H1 (cell line): ENCODE data around the gene SEC24B. TPM values are rescaled to one million over a fixed set of nuclear protein-coding genes. Genes with fewer than 3 reads are reported as not detected.

Experiments
- CTCF ChIA-PET: fragments of 300-600 bp; sonication (Branson Sonifier 250); formaldehyde crosslinking; loops from one replicate; lab custom pipeline; 2021; ENCODE audit not compliant: partially characterized antibody; lab: Charles Lee
- POLR2A ChIA-PET: fragments of 300-600 bp; sonication (Branson Sonifier 250); formaldehyde crosslinking; loops from one replicate; lab custom pipeline; 2021; ENCODE audit warnings: inconsistent platforms; ENCODE audit not compliant: partially characterized antibody; lab: Charles Lee
- DNase-seq, 2 experiments: peaks; one replicate each; pipeline versions ENCODE4 v3.0.0 to v3.0.0-alpha.2; 2010 to 2022; ENCODE audit warnings: low spot score in 2 of 2, low read depth in 1 of 2, mixed read lengths in 1 of 2
- FAIRE-seq: peaks from 2 replicates; lab custom pipeline; 2011; peaks lifted over from hg19 to GRCh38; lab: Jason Lieb, UNC
- H2AFZ ChIP-seq: 2 replicates; pipeline ENCODE4 v1.8.1; 2012; ENCODE audit warnings: low read length, inconsistent platforms
- H2AK5ac ChIP-seq: 2 replicates; pipeline ENCODE4 v1.6.1; 2013; ENCODE audit warnings: low read depth, low read length
- H2BK120ac ChIP-seq: replicated peaks from 2 replicates; pipeline ENCODE3; 2013; ENCODE audit warnings: low read depth, low read length, inconsistent platforms
- H2BK12ac ChIP-seq: 2 replicates; pipeline ENCODE4 v1.6.1; 2013; ENCODE audit warnings: low read depth, low read length
- H2BK15ac ChIP-seq: 2 replicates; pipeline ENCODE4 v1.6.1; 2013; ENCODE audit warnings: low read length
- H2BK20ac ChIP-seq: 2 replicates; pipeline ENCODE4 v1.6.1; 2013; ENCODE audit warnings: low read length
- H2BK5ac ChIP-seq: 2 replicates; pipeline ENCODE4 v1.6.1; 2013; ENCODE audit warnings: low read depth, low read length
- H3K14ac ChIP-seq: 2 replicates; pipeline ENCODE4 v1.6.1; 2013; ENCODE audit warnings: inconsistent platforms; ENCODE audit not compliant: insufficient read length
- H3K18ac ChIP-seq: 2 replicates; pipeline ENCODE4 v1.6.1; 2013; ENCODE audit warnings: low read length; ENCODE audit errors: extremely low read depth
- H3K23ac ChIP-seq: 2 replicates; pipeline ENCODE4 v1.6.1; 2013; ENCODE audit warnings: inconsistent platforms; ENCODE audit not compliant: insufficient read length
- H3K23me2 ChIP-seq: 2 replicates; pipeline ENCODE4 v1.6.1; 2013; ENCODE audit warnings: low read depth, low read length
- H3K27ac ChIP-seq: 2 replicates; pipeline ENCODE4 v1.6.1; 2011; ENCODE audit warnings: low read depth, low read length, inconsistent platforms
- H3K27me3 ChIP-seq, 4 experiments: replicated peaks in 1 of 4; 1 replicate in 1 of 4; 2 replicates in 3 of 4; pipeline versions ENCODE4 v1.6.1 to v1.8.1; 2011 to 2013; ENCODE audit warnings: low read length in 3 of 4, mild to moderate bottlenecking in 3 of 4, inconsistent platforms in 2 of 4, mixed read lengths in 2 of 4, moderate library complexity in 1 of 4; ENCODE audit not compliant: control insufficient read depth in 3 of 4, insufficient read depth in 3 of 4; ENCODE audit errors: extremely low read depth in 1 of 4
- H3K36me3 ChIP-seq, 4 experiments: 2 replicates each; pipeline versions ENCODE4 v1.6.1 to v1.8.1; 2011 to 2013; ENCODE audit warnings: mild to moderate bottlenecking in 4 of 4, low read length in 3 of 4, moderate library complexity in 2 of 4, control low read depth in 1 of 4, inconsistent platforms in 1 of 4; ENCODE audit not compliant: insufficient read depth in 4 of 4, control insufficient read depth in 2 of 4
- H3K4ac ChIP-seq: replicated peaks from 2 replicates; pipeline ENCODE3; 2013; ENCODE audit warnings: low read length, low read depth, mixed read lengths, inconsistent platforms; ENCODE audit not compliant: insufficient read length
- H3K4me1 ChIP-seq, 4 experiments: replicated peaks in 1 of 4; 1 replicate in 1 of 4; 2 replicates in 3 of 4; pipeline versions ENCODE4 v1.6.1 to v1.8.1; 2011 to 2013; ENCODE audit warnings: low read length in 3 of 4, inconsistent platforms in 2 of 4, mixed read lengths in 1 of 4; ENCODE audit not compliant: insufficient read depth in 4 of 4, control insufficient read depth in 3 of 4
- H3K4me2 ChIP-seq, 2 experiments: 2 replicates each; pipeline versions ENCODE4 v1.6.1 to v1.8.1; 2011 to 2013; ENCODE audit warnings: low read depth in 2 of 2, low read length in 2 of 2, control low read depth in 1 of 2, inconsistent platforms in 1 of 2, mild to moderate bottlenecking in 1 of 2; ENCODE audit not compliant: insufficient read depth in 1 of 2
- H3K4me3 ChIP-seq, 4 experiments: fragments of 200-600, 300-600 bp in 1 of 4; sonication (generic), shearing (Covaris generic), sonication (Bioruptor Twin) in 1 of 4; 2 replicates each; pipeline versions ENCODE4 v1.5.1 to v1.8.1; 2011 to 2016; ENCODE audit warnings: low read length in 4 of 4, low read depth in 3 of 4, control low read depth in 2 of 4, inconsistent platforms in 2 of 4, mild to moderate bottlenecking in 2 of 4, mixed read lengths in 1 of 4, moderate library complexity in 1 of 4; ENCODE audit not compliant: insufficient read depth in 2 of 4; ENCODE audit errors: extremely low read depth in 1 of 4
- H3K56ac ChIP-seq: replicated peaks from 2 replicates; pipeline ENCODE3; 2013; ENCODE audit warnings: low read depth, mild to moderate bottlenecking, mixed read lengths, low read length, inconsistent platforms; ENCODE audit not compliant: insufficient read length
- H3K79me1 ChIP-seq: 2 replicates; pipeline ENCODE4 v1.6.1; 2013; ENCODE audit warnings: low read depth, low read length, control low read depth
- H3K79me2 ChIP-seq, 2 experiments: 2 replicates each; pipeline versions ENCODE4 v1.6.1 to v1.8.1; 2012 to 2013; ENCODE audit warnings: low read length in 2 of 2, mild to moderate bottlenecking in 2 of 2, inconsistent platforms in 1 of 2; ENCODE audit not compliant: insufficient read depth in 2 of 2, control insufficient read depth in 1 of 2
- H3K9ac ChIP-seq, 4 experiments: replicated peaks in 1 of 4; 1 replicate in 1 of 4; 2 replicates in 3 of 4; pipeline versions ENCODE4 v1.6.1 to v1.8.1; 2011 to 2013; ENCODE audit warnings: low read depth in 3 of 4, low read length in 3 of 4, control low read depth in 2 of 4, mild to moderate bottlenecking in 2 of 4, moderate library complexity in 2 of 4, inconsistent platforms in 1 of 4; ENCODE audit errors: extremely low read depth in 1 of 4
- H3K9me3 ChIP-seq, 2 experiments: 2 replicates each; pipeline versions ENCODE4 v1.6.1 to v1.8.1; 2012 to 2013; ENCODE audit warnings: mild to moderate bottlenecking in 2 of 2, moderate library complexity in 2 of 2, control low read depth in 1 of 2, inconsistent platforms in 1 of 2, low read depth in 1 of 2, low read length in 1 of 2, mixed read lengths in 1 of 2; ENCODE audit not compliant: insufficient read depth in 2 of 2
- H4K20me1 ChIP-seq, 2 experiments: replicated peaks in 1 of 2; 2 replicates each; pipeline versions ENCODE3 to v1.8.1; 2011 to 2013; ENCODE audit warnings: inconsistent platforms in 2 of 2, low read length in 2 of 2, mild to moderate bottlenecking in 1 of 2; ENCODE audit not compliant: insufficient read depth in 2 of 2, control insufficient read depth in 1 of 2
- H4K5ac ChIP-seq: 2 replicates; pipeline ENCODE4 v1.6.1; 2013; ENCODE audit warnings: low read length, low read depth, mixed read lengths, inconsistent platforms; ENCODE audit not compliant: insufficient read length
- H4K8ac ChIP-seq: 2 replicates; pipeline ENCODE4 v1.8.0; 2013; ENCODE audit warnings: mild to moderate bottlenecking, moderate library complexity, low read length, inconsistent platforms; ENCODE audit not compliant: insufficient read depth; ENCODE audit errors: extremely low read depth
- H4K91ac ChIP-seq: replicated peaks from 2 replicates; pipeline ENCODE3; 2013; ENCODE audit warnings: low read length, mixed read lengths, inconsistent platforms; ENCODE audit not compliant: insufficient read length
- CBX5 ChIP-seq: fragments of 300-800, 300-1000 bp; sonication (generic); IDR thresholded peaks from 2 replicates; pipeline ENCODE4 v1.7.1; 2016; ENCODE audit warnings: antibody characterized with exemption, low read length, low read depth
- HDAC2 ChIP-seq, 2 experiments: fragments of 300-600 bp in 1 of 2; sonication (generic) in 1 of 2; IDR thresholded peaks; 2 replicates each; pipeline ENCODE4 v1.6.1; 2011 to 2012; ENCODE audit warnings: low read depth in 2 of 2, low read length in 2 of 2, mild to moderate bottlenecking in 2 of 2, moderate library complexity in 2 of 2, borderline replicate concordance in 1 of 2, inconsistent platforms in 1 of 2
- POLR2A ChIP-seq, 2 experiments: IDR thresholded peaks; 1 replicate in 1 of 2; 2 replicates in 1 of 2; pipeline ENCODE4 v1.6.1; 2011; ENCODE audit warnings: low read depth in 2 of 2, low read length in 2 of 2, mild to moderate bottlenecking in 2 of 2; ENCODE audit errors: control extremely low read depth in 1 of 2
- POLR2AphosphoS5 ChIP-seq: IDR thresholded peaks from 2 replicates; pipeline ENCODE4 v1.6.1; 2011; ENCODE audit warnings: low read depth, low read length
- SIX5 ChIP-seq: IDR thresholded peaks from 2 replicates; pipeline ENCODE4 v1.6.1; 2011; ENCODE audit warnings: mild to moderate bottlenecking, low read depth, low read length
- SP2 ChIP-seq: IDR thresholded peaks from 2 replicates; pipeline ENCODE4 v1.6.1; 2012; ENCODE audit warnings: mild to moderate bottlenecking, low read length, inconsistent platforms
- SRF ChIP-seq: IDR thresholded peaks from 2 replicates; pipeline ENCODE4 v1.6.1; 2011; ENCODE audit warnings: mild to moderate bottlenecking, low read depth, low read length, moderate library complexity
- TEAD4 ChIP-seq: IDR thresholded peaks from 2 replicates; pipeline ENCODE4 v1.6.1; 2012; ENCODE audit warnings: low read depth, low read length, inconsistent platforms, mixed read lengths
- WGBS, 2 experiments: shearing (Covaris generic) in 1 of 2; methylation state at CpG; one replicate each; pipeline versions ENCODE4 v1.1.6 to v1.1.7; 2013 to 2015; ENCODE audit warnings: low lambda C conversion rate in 2 of 2, mixed read lengths in 2 of 2, inconsistent platforms in 1 of 2, low coverage in 1 of 2, missing lambda C conversion rate in 1 of 2; ENCODE audit not compliant: insufficient replicate concordance in 2 of 2, insufficient coverage in 1 of 2, insufficient read length in 1 of 2; ENCODE audit errors: extremely low coverage in 1 of 2, missing lambda C conversion rate in 1 of 2; 5-methylcytosine and 5-hydroxymethylcytosine counted together
- polyA plus RNA-seq, 7 experiments: library from polyadenylated mRNA; depleted of rRNA in 3 of 7; stranded (reverse) in 5 of 7; unstranded in 2 of 7; fragments of >200 nt in 5 of 7; fragments of 200-250 nt in 2 of 7; gene quantifications; 1 replicate in 5 of 7; 2 replicates in 1 of 7; 4 replicates in 1 of 7; pipeline versions ENCODE4 v1.2.1 to v1.2.3, GENCODE V29; 2011 to 2013; ENCODE audit warnings: missing spikeins in 2 of 7, mixed read lengths in 2 of 7
- total RNA-seq: library from RNA; stranded (reverse); fragmentation: NEBNext Ultra II Directional; extraction: Animal tissue kit (Norgen Biotek cat#: 25700); gene quantifications from 2 replicates; pipeline ENCODE4 v1.2.1, GENCODE V29; 2021
- TF ChIP-seq, protein P1 (sequence below), 3 experiments: IDR thresholded peaks; 1 replicate in 2 of 3; 2 replicates in 1 of 3; pipeline versions ENCODE4 v1.5.1 to v1.6.1; 2011; ENCODE audit warnings: low read length in 3 of 3, mild to moderate bottlenecking in 3 of 3, inconsistent platforms in 2 of 3, low read depth in 1 of 3, moderate library complexity in 1 of 3; ENCODE audit not compliant: insufficient read depth in 1 of 3; ENCODE audit errors: control extremely low read depth in 1 of 3

SEC24B gene
- total and polyA plus RNA-seq, 2 of the 8 experiments (the other 6 are each of a cell fraction or from before 2014, with no cell fraction given) = 25.6 to 30.9 TPM

- H4K91ac ChIP-seq = no peak overlapping the region
- WGBS, 2 experiments = 90% methylated on average over 17 of the region's 19 CpGs; no CpG with 5 or more reads in 1 of the 2 experiments
- POLR2A ChIA-PET = interaction anchor here (3.3 kb wide), 1 partner anchor 9 kb away, joined by 9 read pairs; the partner anchor contains the start of gene SEC24B
- no peak for TF ChIP-seq POLR2A (IDR thresholded peaks at IDR 0.05; ENCODE audit: control extremely low read depth in 1 of 2, low read depth in 2 of 2, low read length in 2 of 2)
- no peak for TF ChIP-seq TEAD4
- TF ChIP-seq, protein P1, sequence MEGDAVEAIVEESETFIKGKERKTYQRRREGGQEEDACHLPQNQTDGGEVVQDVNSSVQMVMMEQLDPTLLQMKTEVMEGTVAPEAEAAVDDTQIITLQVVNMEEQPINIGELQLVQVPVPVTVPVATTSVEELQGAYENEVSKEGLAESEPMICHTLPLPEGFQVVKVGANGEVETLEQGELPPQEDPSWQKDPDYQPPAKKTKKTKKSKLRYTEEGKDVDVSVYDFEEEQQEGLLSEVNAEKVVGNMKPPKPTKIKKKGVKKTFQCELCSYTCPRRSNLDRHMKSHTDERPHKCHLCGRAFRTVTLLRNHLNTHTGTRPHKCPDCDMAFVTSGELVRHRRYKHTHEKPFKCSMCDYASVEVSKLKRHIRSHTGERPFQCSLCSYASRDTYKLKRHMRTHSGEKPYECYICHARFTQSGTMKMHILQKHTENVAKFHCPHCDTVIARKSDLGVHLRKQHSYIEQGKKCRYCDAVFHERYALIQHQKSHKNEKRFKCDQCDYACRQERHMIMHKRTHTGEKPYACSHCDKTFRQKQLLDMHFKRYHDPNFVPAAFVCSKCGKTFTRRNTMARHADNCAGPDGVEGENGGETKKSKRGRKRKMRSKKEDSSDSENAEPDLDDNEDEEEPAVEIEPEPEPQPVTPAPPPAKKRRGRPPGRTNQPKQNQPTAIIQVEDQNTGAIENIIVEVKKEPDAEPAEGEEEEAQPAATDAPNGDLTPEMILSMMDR (IDR thresholded peaks at IDR 0.05; ENCODE audit: control extremely low read depth in 1 of 3, insufficient read depth in 1 of 3, low read depth in 1 of 3, low read length in 3 of 3) = no peak
- TF ChIP-seq SIX5 = no peak
- TF ChIP-seq SP2 = no peak
- TF ChIP-seq SRF = no peak
- no peak for TF ChIP-seq POLR2AphosphoS5
- TF ChIP-seq CBX5 = no peak
- no peak for TF ChIP-seq HDAC2 (IDR thresholded peaks at IDR 0.05; ENCODE audit: borderline replicate concordance in 1 of 2, low read depth in 2 of 2, low read length in 2 of 2)
Observed at GRCh38 chr4:109424093-109424841, 9.3 kb upstream of the SEC24B start.

More at GRCh38 chr4:109424093-109424841, 9.3 kb upstream of the SEC24B start:
- Histone ChIP-seq H2BK120ac (no peak overlapping the region), H3K4ac (no peak overlapping the region), H3K4me1 (peaks cover 0 to 9% (median 6%) of the 10 kb centered on the region in 4 experiments; a peak in 4 of 7 replicates), H2AFZ (no peak overlapping the region), H3K4me3 (no peak overlapping the region), H3K36me3 (no peaks in the 10 kb centered on the region), H4K20me1 (no peaks in the 10 kb centered on the region), H3K56ac (no peak overlapping the region), H3K9ac (no peak overlapping the region), H3K4me2 (no peak overlapping the region), H2BK5ac (no peak overlapping the region), H3K27me3 (no peaks in the 10 kb centered on the region), H3K9me3 (no peaks in the 10 kb centered on the region), H2BK15ac (no peak overlapping the region), H4K5ac (no peak overlapping the region), H3K27ac (no peak overlapping the region), H3K14ac (no peak overlapping the region), H2AK5ac (no peak overlapping the region), H3K18ac (no peak overlapping the region), H3K79me2 (no peaks in the 10 kb centered on the region), H4K8ac (no peak overlapping the region), H3K23me2 (no peaks in the 10 kb centered on the region), H2BK20ac (no peak overlapping the region), H3K23ac (no peak overlapping the region), H3K79me1 (no peaks in the 10 kb centered on the region), H2BK12ac (no peak overlapping the region)
- no peak for FAIRE-seq
- no peak for DNase-seq
- CTCF ChIA-PET = interaction anchor here (1.2 to 2.5 kb wide), 2 partner anchors 9 to 147 kb away, joined by 3 to 8 read pairs; partner anchors contain the start of gene SEC24B
